EH (cell line): ENCODE data around the gene CT55.
"Not testable (repeated sequence)": the region's sequence is repeated elsewhere in the genome, so short reads cannot be mapped to it uniquely, and the experiment has no call there.

Experiments used
- DNase-seq: peaks from one replicate; pipeline ENCODE4 v3.0.0-alpha.2; 2015; ENCODE audit warnings: low read depth

Gene CT55, protein sequence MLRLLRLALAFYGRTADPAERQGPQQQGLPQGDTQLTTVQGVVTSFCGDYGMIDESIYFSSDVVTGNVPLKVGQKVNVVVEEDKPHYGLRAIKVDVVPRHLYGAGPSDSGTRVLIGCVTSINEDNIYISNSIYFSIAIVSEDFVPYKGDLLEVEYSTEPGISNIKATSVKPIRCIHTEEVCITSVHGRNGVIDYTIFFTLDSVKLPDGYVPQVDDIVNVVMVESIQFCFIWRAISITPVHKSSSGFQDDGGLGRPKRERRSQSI

DNA sequence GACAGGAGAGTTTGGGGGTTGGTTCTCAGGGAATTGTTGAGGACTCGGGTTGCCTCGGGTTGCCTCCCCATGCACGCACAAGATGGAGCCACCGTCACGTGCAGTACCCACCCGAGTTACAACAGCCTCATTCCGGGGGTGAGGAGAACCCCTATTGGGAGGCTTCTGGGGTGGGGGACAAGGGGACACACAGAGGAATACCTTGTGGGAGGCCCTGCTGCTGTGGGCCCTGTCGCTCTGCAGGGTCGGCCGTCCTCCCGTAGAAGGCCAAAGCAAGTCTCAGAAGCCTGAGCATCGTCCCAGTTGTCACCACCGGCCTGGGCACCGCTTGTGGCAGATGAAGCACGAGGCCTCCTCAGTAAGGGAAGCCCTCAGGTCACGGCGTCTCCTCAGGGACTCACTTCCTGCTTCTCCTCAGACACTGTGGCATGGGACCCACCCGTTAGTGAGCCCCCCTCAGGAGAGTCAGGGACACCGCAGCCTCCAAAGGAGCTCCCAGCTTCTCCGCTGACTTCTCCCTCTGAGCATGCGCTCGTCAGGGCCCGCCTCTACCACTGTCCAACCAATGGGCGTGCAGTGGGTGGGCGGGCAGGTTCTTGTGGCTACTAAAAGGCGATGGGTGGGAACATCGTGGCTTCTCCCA, at the start of gene CT55:
Gene CT55, minus strand, starts transcription at position 522 of the 643 bp plus-strand sequence. Its CDS starts 227 bp downstream, at position 295.
- no peak for DNase-seq

DNA sequence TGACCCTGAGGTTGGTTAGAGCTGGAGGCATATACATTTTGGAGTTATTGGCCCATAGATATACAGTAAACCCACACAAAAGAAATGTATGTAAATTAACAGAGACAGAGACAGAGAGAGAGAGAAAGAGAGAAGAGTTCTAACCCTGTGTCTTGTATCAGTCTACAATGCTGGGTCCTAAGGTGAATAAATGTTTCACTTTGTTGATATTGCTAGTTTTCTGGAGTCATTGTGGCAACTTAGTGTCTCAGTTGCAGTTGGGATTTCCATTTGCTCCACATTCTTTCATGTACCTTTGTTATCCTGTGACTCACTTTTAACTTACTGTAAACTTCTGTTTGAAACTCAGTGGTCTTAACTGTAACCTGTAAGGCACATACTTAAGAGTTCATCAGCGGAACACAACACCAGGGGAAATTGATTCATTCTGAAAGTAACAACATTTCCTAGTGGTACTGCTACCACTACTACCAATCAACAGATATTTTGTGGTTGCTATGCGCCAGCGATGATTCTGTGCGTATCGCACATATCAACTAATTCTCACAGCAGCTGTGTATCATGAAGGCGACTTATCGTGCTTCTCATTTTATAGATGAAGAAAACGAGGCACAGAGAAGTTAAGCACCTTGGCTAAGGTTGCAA, 42.1 kb upstream of the CT55 start:
- no peak for DNase-seq

DNA sequence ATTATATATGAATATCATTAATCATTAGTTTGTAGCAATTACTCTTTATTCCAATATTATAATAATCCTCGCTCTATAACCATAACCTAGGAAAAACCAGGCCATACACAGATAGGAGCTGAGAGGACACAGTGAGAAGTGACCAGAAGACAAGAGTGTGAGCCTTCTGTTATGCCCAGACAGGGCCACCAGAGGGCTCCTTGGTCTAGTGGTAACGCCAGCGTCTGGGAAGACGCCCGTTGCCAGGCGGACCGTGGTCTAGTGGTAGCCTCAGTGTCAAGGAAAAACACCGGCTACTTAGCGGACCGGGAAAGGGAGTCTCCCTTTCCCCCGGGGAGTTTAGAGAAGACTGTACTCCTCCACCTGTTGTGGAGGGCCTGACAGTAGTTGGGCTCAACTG, 35.2 kb upstream of the CT55 start:
- DNase-seq = peak; percentile 1

DNA sequence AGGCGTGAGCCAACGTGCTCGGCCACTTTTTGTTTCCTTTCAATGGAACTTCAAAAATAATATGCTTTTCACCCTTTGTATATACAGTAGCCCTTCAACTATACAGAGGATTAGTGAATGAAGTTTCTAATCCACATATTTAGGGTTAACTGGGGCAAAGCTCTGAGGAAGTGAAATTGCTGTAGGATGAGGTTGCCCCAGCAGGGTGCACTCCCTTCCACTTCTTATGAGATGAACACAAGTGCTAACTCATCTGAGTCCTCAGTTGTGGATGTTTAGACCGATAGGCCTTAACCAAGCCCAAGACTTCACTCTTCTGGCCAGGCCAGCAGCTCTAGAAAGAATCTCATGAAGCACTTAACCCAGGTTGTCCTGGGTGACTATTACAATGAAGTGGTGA, 29.1 kb upstream of the CT55 start:
- no peak for DNase-seq

DNA sequence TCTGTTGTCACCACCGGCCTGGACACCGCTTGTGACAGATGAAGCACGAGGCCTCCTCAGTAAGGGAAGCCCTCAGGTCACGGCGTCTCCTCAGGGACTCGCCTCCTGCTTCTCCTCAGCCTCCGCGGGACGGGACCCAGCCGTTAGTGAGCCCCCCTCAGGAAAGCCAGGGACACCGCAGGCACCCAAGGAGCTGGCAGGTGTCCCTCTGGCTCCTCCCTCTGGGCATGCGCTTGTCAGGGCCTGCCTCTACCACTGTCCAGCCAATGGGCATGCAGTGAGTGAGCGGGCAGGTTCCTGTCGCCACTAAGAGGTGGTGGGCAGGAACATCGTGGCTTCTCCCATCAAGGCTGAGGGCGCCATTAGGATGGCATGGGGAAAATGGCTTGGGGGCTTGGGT, 23.5 kb upstream of the CT55 start:
- DNase-seq = no peak

DNA sequence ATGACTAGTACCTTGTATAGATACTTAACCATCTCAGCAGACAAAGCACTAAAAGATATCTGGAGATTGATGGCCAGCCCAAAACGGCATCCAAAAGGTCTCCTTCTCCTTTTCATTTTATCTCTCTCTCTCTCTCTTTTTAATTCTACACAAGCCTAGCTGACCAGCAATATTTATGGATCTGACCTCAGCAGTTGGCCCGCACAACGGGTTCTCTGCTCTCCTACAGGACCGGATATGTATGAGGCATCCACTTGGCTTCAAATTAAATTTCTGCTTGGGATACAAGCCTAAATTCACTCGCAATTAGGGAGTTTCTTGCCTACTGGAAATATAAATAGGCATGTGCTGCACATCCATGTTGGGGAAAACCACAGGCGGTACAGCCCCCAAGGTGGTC, 22.5 kb upstream of the CT55 start:
- DNase-seq = no peak

DNA sequence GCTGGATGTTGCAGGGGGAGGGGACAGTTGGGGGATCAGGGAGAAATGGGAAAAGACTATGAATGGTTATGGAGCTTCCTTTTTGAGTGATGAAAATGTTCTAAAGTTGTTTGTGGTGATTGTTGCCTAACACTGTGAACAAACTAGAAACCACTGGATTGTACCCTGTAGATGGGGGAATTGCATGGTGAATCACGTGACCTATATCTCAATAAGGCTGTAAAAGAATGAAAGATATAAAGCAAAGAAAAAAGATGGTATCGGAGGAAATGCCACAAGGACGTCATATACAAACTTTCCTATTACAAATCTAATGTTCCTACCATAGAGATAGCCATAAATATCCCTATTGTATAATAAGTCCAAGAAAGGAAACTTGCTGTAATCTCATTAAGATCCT, 20.6 kb upstream of the CT55 start:
- no peak for DNase-seq

DNA sequence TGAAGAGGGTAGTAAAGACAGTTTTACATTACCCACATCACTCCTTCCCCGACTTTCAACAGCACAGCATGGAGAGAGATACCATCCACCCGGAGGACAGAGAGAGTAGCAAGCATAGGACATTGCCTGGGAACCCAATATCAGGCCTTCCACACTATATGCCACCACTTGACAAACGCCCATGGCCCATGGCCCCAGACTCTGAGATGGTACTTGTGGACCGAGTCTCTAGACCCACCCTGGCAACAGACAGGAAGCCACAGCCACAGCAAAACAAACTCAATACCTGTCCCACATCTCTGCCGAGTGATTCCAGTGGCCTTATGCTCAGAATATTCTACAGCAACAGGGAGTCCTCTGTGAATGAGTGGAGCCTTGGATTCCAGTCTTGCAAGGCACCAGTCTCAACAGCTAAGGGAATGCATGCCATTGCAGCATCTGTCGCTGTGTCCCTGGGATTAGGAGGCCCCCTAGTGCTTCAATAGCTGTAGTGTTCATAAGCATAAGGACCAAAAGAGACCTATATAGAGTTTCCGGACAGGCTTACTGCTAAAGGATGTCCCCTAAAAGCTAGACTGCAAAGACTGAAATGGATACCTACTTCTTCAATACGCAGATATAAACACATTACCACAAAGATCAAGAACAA, 14.7 kb upstream of the CT55 start:
- peak; percentile 67 for DNase-seq

DNA sequence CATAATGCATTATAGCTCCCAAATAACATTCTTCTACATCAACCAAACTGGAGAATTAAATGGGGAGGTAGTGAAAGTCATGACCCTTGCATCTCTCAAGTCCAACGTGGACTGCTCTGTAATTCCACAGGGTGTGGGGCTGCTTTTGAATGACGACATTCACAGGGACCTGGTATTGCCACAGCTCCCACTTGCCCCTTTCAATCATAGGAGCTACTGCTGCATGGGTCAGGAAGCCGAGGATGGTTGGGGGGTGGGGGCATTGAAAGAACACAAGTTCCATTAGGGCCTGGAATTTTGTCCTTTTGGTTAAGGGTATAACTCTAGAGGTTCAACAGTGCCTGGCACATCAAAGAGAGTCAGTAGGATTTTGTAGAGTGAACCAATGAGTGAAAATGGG, 7.4 kb upstream of the CT55 start:
- DNase-seq = no peak

DNA sequence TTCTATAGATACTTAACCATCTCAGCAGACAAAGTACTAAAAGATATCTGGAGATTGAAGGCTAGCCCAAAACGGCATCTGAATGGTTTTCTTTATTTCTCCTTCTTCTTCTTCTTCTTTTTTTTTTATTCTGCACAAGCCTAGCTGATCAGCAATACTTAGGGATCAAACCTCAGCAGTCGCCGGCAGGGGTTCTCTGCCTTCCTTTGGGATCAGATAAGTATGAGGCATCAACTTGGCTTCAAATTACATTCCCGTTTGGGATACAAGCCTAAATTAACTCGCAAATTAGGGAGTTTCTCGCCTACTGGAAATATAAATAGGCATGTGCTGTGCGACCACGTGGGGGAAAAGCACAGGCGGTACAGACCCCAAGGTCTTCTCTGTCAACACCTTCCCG, 730 bp downstream of the CT55 start:
- DNase-seq = no peak

DNA sequence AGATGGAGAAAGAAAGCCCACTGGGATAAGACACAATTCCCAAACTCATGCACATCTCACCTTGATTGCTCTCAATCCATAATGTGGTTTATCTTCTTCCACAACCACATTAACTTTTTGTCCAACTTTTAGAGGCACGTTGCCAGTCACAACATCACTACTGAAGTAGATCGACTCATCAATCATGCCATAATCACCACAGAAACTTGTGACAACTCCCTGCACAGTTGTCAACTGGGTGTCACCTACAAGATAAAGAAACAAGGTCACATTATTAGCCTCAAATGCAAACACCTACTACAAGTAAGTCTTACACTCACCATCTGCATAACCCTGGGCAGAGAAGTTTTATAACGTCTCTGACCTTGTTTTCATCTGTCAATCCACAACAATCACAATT, 1.7 kb downstream of the CT55 start:
- not testable (repeated sequence) for DNase-seq

DNA sequence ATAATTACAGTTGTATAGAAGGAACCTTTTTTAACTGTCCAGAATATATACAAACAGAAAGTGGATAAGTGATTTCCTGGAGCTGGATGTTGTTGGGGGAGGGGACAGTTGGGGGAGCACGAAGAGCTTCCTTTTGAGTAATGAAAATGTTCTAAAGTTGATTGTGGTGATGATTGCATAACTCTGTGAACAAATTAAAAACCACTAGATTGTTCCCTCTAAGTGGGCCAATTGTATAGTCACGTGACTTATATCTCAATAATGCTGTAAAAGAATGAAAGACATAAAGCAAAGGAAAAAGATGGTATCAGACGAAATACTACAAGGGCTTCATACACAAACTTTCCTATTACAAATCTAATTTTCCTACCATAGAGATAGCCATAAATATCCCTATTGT, 2.7 kb downstream of the CT55 start:
- DNase-seq = no peak

DNA sequence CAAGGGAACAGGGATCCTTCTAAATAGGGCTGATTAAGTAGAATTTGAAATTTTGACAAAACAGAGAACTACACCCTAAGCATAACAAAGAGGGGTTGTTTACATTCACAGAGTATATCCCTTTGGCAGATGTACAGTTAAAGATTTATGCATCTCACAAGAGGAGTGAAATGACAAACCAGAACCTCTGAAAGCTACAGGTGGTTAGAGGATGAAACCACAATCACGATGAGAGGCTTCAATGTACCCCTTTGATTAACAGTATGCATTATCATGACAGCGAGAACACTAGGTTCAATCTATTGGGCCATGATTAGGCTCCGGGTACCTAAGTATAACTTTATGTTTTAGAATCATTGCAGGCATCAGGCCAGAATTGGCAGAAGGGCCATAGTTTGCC, 16.5 kb downstream of the CT55 start:
- DNase-seq = not testable (repeated sequence)

DNA sequence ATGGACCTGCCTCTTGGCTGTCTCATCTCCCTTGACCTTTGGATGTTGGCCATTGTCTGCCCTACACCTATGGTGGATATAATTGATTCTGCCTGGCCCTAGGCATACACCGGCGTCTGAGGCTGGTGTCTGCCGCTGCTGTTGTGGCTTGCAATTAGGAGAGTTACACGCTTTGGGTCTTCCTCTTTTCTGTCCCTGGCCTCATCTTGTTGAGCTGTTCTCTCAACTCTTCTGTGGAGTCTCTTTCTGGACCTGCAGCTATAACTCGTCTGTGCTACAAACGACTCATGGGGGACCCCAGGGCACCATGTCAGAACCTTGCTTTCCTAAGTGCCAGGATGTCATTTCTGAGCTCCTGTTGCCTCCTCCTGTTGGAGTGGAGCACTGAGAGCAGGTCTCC, 45.1 kb downstream of the CT55 start:
- DNase-seq = not testable (repeated sequence)

DNA sequence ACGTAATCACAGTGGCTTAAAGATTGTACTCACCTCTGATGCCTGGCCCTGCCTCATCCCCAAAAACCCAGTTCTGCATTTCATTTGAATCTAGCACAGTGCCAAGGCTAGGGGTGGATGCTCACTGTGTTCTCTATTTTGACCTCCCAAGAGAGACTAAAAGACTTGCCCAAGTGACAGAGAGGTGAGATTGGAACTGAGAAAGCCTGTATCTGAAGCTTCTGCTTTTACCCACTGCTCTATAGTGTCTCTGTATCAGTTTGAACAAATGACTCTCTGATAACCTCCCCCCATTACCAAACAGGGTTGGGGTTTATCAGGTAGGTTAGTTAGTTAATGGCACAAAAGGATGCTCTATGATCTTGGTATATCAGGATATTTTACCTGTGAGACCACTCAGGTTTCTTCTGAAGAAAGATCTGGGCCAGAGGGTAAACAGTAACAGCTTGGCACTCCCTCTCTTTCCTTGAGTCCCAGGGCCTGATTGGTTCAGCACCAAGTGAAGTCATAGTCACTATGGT, 51.1 kb downstream of the CT55 start, which contains the start of gene ETDB:
Gene ETDB, minus strand, starts transcription at position 471 of the 521 bp plus-strand sequence. CDS start 1,265 bp downstream, outside the sequence.
- DNase-seq = not testable (repeated sequence)

DNA sequence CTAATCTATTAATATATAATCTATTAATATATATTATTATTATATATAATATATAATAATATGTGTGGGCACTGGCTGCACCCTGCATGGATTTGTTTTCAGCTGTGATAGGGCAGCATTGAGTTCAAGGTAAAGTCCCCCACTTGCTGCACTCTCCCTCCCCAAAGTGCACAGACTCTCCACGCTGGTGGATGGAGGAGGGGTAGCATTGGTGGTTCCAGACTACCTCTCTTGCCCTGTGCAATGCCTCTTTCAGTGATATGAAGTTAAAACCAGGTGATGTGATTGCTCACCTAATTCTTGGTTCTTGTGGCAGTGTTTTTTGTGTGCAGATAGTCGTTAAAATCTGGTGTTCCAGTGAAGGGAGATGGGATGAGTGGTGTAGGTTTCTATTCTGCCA, 55.1 kb downstream of the CT55 start:
- not testable (repeated sequence) for DNase-seq

DNA sequence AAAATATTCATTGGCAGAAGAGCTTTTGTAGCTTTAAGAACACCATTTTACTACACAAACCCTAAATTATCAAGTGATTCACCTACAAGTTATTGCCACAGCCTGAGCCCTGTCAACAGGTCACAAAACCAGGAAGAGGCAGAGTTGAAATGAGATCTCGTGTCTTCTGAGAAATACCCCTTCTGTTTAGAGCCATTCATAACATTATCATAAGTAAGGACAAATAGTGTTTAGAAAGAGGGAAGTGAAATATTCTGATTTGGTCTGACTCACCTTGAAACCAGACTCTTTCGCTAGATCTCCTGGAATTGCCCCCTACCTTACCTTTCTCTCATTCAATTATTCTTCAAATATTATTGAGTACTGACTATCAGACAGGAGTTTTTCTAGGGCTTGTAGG, 56.8 kb downstream of the CT55 start:
- no peak for DNase-seq

DNA sequence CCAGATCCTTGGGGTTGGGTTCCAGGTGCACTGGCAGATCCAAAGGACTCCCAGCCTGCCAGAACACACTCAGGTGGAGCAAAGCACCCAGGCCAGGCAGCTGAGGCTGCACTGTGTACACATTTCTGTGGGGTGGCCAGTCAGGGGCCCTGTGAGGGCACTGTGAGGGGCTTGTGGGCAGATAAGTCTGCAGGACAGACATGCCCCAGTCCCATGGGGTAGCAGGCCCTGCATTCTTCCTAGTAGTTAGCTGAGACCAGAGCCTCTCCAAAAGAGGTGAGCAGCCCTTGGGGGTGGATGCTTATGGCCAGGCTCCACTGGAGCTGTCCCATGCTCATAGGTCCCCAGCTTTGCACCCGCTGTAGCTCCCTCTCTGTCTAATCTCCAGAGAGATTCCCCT, 58.5 kb downstream of the CT55 start:
- DNase-seq = no peak

DNA sequence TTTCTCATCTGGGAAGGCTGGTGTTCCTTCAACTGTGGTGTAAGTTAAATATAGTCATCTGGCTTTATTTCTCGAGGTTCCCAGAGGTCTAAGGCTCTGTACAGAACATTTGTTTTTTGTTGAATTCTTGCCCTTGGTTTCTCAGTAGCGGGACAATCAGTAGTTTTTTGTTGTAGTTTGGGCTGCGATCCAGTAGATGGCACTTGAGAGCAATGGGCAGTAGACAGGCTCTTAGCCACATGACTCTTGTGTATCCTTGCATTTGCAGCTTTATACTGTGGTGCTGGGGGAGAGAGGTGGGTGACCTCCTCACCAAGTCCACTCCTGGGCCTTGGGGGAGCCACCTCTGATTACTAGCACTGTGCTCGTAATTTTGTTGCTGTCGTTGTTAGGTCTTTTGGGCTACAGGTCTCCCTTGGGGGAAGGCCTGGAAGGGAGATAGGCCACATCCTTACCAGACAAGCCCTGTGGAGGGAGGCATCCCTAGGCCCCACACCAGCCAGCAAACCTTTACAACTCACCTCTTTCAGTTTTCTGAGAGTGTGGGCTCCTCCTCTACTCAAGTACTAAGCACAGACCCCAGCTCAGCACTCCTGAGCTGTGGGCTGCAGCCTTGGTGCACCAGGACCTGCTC, 59.0 kb downstream of the CT55 start:
- peak; percentile 43 for DNase-seq

DNA sequence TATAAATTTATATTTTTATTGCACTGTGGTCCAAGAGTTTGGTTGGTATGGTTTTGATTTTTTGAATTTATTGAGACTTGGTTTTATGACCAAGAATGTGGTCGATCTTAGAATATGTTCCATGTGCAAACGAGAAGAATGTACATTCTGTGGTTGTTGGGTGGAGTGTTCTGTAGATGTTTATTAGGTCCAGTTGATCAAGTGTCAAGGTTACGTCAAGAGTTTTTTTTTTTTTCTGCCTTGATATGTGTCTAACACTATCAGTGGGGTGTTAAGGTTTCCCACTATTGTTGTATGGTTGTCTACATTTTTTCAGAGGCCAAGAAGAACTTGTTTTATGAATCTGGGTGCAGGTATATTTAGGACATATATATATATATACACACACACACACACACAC, 61.6 kb downstream of the CT55 start:
- no peak for DNase-seq
